ENCODE results near the gene TRIM46. TPM values are rescaled to one million over a fixed set of nuclear protein-coding genes. Genes with fewer than 3 reads are reported as not detected.

Gene TRIM46
- total and polyA plus RNA-seq, 9 of the 15 experiments (the other 6 are each of a cell fraction or from before 2014, with no cell fraction given) = 0.05 to 0.60 (median 0.16) TPM; not detected in 3

- TF ChIP-seq PML (IDR thresholded peaks at IDR 0.05; ENCODE audit: low read length) = peak; percentile 45; the same call in 1 of the 2 replicates
- TF ChIP-seq KDM4B (IDR thresholded peaks at IDR 0.05; ENCODE audit: borderline replicate concordance in 2 of 2, low read depth in 1 of 2) = peak in 1 of 2 experiments; percentile 55; a peak in 1 of 4 replicates
- TF ChIP-seq MLLT1 (IDR thresholded peaks at IDR 0.05) = 0 out of 4 replicates have a peak, but pooled peaks of 1 of the 2 experiments have one; percentile 27
- TF ChIP-seq XRCC5 (IDR thresholded peaks at IDR 0.05; ENCODE audit: low read depth, low read length) = peak; percentile 54; the same call in 1 of the 2 replicates
- TF ChIP-seq ARID1B (IDR thresholded peaks at IDR 0.05) = no peak; the same call in 1 of the 2 replicates
- TF ChIP-seq BMI1 (IDR thresholded peaks at IDR 0.05; ENCODE audit: low read length) = peak; percentile 76
- TF ChIP-seq SP1 (CRISPR knock-in tag; IDR thresholded peaks at IDR 0.05) = peak; percentile 71; the same call in 1 of the 2 replicates
- TF ChIP-seq RCOR1 (IDR thresholded peaks at IDR 0.05; ENCODE audit: borderline replicate concordance in 1 of 2, low read depth in 2 of 2, low read length in 2 of 2) = no peak; a peak in 1 of 4 replicates
- no peak for TF ChIP-seq PYGO2 (tag; IDR thresholded peaks at IDR 0.05)
- peak; percentile 45; the same call in 1 of the 2 replicates for TF ChIP-seq ELF1 (tag; IDR thresholded peaks at IDR 0.05)
- TF ChIP-seq KLF1 (tag; IDR thresholded peaks at IDR 0.05) = peak; percentile 97
- TF ChIP-seq PRPF4 (IDR thresholded peaks at IDR 0.05; ENCODE audit: insufficient read depth, low read depth, low read length, poor library complexity, severe bottlenecking) = peak; percentile 48
- peak; percentile 95 for TF ChIP-seq PHF8 (IDR thresholded peaks at IDR 0.05; ENCODE audit: borderline replicate concordance, low read length)
- TF ChIP-seq PKNOX1 (IDR thresholded peaks at IDR 0.05) = peak; percentile 13; the same call in 1 of the 2 replicates
- no peak for TF ChIP-seq NCOA4 (IDR thresholded peaks at IDR 0.05; ENCODE audit: partially characterized antibody)
- peak in 1 of 3 experiments; percentile 81; a peak in 2 of 6 replicates for TF ChIP-seq ZBTB11 (CRISPR knock-in tag; IDR thresholded peaks at IDR 0.05)
- peak; percentile 55 for TF ChIP-seq EGR1 (conservative IDR thresholded peaks at IDR 0.05)
- no peak for TF ChIP-seq MYBL2 (IDR thresholded peaks at IDR 0.05; ENCODE audit: low read depth)
- TF ChIP-seq MYBL2 (CRISPR knock-in tag; IDR thresholded peaks at IDR 0.05; ENCODE audit: borderline replicate concordance) = no peak
- peak; percentile 72; the same call in 1 of the 2 replicates for TF ChIP-seq ZNF197 (CRISPR knock-in tag; IDR thresholded peaks at IDR 0.05; ENCODE audit: low read depth)
- peak; percentile 60; the same call in 1 of the 2 replicates for TF ChIP-seq E2F3 (CRISPR knock-in tag; IDR thresholded peaks at IDR 0.05)
Observed at GRCh38 chr1:155208541-155209311, 35.1 kb downstream of the TRIM46 start, which contains the start of gene MTX1 (continued).
